Measurements from ENCODE around the gene CLTRN.
"Not testable (repeated sequence)": the region's sequence is repeated elsewhere in the genome, so short reads cannot be mapped to it uniquely, and the experiment has no call there.

The CLTRN gene

DNA sequence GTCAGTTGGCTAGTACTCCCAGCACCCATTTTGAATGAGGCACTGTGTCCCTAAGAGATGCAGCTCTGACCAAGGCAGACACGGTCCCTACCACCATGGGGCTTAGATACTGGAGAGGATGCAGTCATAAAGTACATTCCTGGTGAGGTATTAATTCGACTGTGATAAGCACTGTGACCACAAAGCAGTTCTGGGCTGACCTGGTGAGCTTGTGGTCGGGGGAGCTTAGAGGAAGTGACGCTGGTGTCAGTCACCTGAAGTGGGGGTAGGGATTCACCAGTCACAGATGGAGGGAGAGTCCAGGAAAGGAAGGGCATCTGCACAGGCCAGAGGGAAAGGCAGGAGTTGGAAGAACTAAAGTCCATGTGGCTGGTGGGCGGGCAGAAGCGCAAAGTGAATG lies 15.8 kb upstream of the CLTRN start:
- Histone ChIP-seq H3K4me1 (ENCODE audit: control insufficient read depth, insufficient read depth, low read length, unreplicated experiment) (peaks cover 15% of the 10 kb centered on the region), H2AFZ (ENCODE audit: low read length, unreplicated experiment) (no peak overlapping the region), H3K4me3 (ENCODE audit: low read depth, low read length) (no peak overlapping the region), H3K27me3 (ENCODE audit: insufficient read depth, low read length) (no peaks in the 10 kb centered on the region), H3K27ac (ENCODE audit: low read depth, low read length) (no peak overlapping the region), H3K79me2 (ENCODE audit: control insufficient read depth, insufficient read depth, low read length, unreplicated experiment) (peaks cover 74% of the 10 kb centered on the region), H3K36me3 (ENCODE audit: insufficient read depth, low read length) (peaks cover 10% of the 10 kb centered on the region; the same call in 1 of the 2 replicates)

DNA sequence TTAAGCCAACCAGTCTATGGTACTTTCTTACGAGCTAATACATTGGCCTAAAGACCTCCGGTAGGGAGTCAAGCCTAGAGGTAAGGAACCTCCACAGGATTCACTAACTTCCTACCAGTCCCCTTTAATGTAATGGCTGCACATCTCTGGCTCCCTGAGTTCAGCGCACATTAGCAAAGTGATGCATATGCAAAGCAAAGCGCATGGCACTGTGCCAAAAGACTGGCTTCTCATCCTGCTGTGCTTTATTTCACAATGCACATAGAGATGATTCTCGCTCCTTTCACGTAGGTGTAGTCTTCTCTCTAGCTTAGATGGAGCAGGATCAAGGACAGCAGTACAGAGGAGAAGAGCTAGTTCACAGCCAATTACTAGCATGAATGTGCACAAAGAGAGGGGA lies 14.6 kb upstream of the CLTRN start:
- Histone ChIP-seq H3K4me3 (ENCODE audit: low read depth, low read length) (no peak overlapping the region), H3K27ac (ENCODE audit: low read depth, low read length) (no peak overlapping the region), H3K4me1 (ENCODE audit: control insufficient read depth, insufficient read depth, low read length, unreplicated experiment) (peaks cover 15% of the 10 kb centered on the region), H3K79me2 (ENCODE audit: control insufficient read depth, insufficient read depth, low read length, unreplicated experiment) (peaks cover 71% of the 10 kb centered on the region), H3K36me3 (ENCODE audit: insufficient read depth, low read length) (peaks cover 10% of the 10 kb centered on the region; the same call in 1 of the 2 replicates), H3K27me3 (ENCODE audit: insufficient read depth, low read length) (no peaks in the 10 kb centered on the region), H2AFZ (ENCODE audit: low read length, unreplicated experiment) (no peak overlapping the region)

DNA sequence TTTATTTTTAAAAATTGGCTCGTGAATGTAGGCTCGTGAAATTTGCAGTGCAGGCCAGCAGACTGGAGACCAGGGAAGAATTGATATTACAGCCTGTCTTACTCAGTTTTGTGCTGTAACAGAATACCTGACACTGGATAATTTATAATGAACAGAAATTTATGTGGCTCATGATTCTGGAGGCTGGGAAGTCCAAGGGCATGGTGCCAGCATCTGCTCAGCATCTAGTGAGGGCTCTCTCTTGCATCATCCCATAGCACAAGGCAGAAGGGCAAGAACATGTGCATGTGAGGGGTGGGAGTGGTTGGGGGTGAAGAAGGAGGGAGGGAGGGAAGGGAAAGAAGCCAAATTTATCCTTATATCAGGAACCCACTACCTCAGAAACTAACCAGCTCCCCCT lies 13.7 kb upstream of the CLTRN start:
- H3K27ac ChIP-seq (ENCODE audit: low read depth, low read length) = no peak overlapping the region
- H3K4me3 ChIP-seq (ENCODE audit: low read depth, low read length) = no peak overlapping the region
- no peak overlapping the region for H2AFZ ChIP-seq (ENCODE audit: low read length, unreplicated experiment)
- peaks cover 23% of the 10 kb centered on the region for H3K4me1 ChIP-seq (ENCODE audit: control insufficient read depth, insufficient read depth, low read length, unreplicated experiment)
- H3K79me2 ChIP-seq (ENCODE audit: control insufficient read depth, insufficient read depth, low read length, unreplicated experiment) = peaks cover 71% of the 10 kb centered on the region
- peaks cover 10% of the 10 kb centered on the region; the same call in 1 of the 2 replicates for H3K36me3 ChIP-seq (ENCODE audit: insufficient read depth, low read length)
- H3K27me3 ChIP-seq (ENCODE audit: insufficient read depth, low read length) = no peaks in the 10 kb centered on the region

DNA sequence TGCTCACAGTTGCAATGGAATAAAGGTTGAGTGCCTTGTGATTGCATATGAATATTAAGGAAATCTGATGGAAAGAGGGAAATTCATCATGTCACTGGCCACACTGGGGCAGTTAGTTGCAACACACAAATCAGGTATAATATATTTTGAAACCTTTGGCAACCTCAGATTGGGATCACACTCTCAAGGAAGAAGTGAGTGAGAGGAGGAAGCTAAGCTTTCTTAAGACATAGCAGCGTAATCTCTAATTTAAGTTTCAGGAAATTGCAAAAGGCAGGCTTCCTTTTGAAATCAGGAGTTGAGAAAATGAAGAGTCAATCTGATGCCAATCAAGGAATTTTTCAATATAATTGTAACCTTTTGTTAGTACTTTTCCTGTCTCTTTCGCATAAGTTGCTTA lies 12.3 kb upstream of the CLTRN start:
- H3K4me3 ChIP-seq (ENCODE audit: low read depth, low read length) = peak overlapping the region; percentile 98
- peaks cover 62% of the 10 kb centered on the region for H3K79me2 ChIP-seq (ENCODE audit: control insufficient read depth, insufficient read depth, low read length, unreplicated experiment)
- no peak overlapping the region for H2AFZ ChIP-seq (ENCODE audit: low read length, unreplicated experiment)
- H3K27ac ChIP-seq (ENCODE audit: low read depth, low read length) = no peak overlapping the region
- H3K36me3 ChIP-seq (ENCODE audit: insufficient read depth, low read length) = peaks cover 10% of the 10 kb centered on the region; the same call in 1 of the 2 replicates
- H3K4me1 ChIP-seq (ENCODE audit: control insufficient read depth, insufficient read depth, low read length, unreplicated experiment) = peaks cover 23% of the 10 kb centered on the region
- no peaks in the 10 kb centered on the region for H3K27me3 ChIP-seq (ENCODE audit: insufficient read depth, low read length)

DNA sequence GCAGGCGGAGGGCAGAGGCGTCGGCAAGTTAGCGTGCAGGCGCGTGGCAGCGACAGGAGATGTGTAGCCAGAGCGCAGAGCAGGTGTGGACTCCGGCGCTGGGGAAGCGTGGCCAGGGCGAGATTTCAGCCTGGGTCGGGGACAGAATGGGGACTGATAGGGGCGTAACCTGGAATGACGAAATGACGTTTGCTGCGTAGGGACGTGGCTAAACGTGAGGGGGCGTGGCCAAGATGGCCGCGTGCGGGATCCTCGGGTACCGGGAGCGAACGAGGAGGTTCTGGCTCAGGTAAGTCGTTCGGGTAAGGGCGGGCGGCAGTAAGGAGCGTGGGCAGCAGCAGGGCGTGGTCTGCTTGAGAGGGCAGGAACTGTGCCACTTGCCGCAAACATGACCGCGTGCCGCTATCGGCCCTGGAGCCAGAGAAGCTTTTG lies 10.9 kb upstream of the CLTRN start:
- Histone ChIP-seq H2AFZ (ENCODE audit: low read length, unreplicated experiment) (peak overlapping the region; percentile 99), H3K79me2 (ENCODE audit: control insufficient read depth, insufficient read depth, low read length, unreplicated experiment) (peaks cover 49% of the 10 kb centered on the region), H3K27me3 (ENCODE audit: insufficient read depth, low read length) (no peaks in the 10 kb centered on the region), H3K27ac (ENCODE audit: low read depth, low read length) (peak overlapping the region; percentile 99), H3K36me3 (ENCODE audit: insufficient read depth, low read length) (0 out of 2 replicates have a peak, but pooled peaks cover 6% of the 10 kb centered on the region), H3K4me1 (ENCODE audit: control insufficient read depth, insufficient read depth, low read length, unreplicated experiment) (peaks cover 23% of the 10 kb centered on the region), H3K4me3 (ENCODE audit: low read depth, low read length) (peak overlapping the region; percentile 98)

DNA sequence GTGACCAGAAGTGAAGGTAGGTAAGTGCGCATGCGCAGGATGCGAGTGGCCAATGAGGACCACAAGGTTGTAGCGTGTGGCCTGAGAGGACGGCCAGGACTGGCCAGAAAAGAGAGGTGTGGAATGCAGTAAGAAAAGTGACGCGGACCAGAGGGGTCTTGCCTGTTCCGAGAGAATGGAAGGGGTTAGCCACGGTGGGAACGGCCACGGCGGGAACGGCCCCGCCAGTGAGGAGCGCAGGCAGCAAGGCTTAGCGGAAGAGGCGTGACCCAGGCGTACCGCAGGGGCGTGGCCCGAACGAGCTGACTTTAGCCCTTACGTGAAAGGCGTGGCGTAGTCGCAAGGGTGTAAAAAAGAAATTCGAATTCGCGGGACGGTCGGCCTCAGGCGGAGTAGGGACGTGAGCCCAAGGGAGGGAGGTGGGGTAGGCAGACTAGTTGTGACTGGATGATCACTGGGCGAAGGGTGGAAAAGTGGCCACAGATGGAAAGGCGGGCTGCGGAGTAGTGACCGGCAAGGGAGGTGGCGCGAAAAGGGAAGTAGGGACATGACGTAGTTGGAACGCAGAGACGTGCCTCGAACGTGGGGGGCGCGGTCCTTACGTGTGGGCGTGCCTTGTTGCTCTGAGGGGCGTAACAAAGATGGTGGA lies 10.4 kb upstream of the CLTRN start:
- H3K4me3 ChIP-seq (ENCODE audit: low read depth, low read length) = peak overlapping the region; percentile 98

DNA sequence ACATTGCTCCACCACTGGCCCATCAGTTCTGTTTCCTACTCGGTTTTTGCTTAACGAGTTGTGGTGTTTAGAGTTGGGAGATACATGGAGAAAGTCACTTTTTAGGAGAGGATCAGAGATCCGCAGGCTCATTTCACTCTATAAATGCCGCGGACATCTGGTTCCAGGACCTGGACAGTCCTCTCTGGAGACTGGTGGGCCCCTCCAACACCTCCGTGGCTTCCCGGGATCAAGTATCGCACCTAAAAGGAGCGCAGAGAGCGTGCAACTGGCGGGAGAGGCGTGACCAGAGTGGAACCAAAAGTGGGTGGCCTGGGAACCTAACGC lies 9.9 kb upstream of the CLTRN start:
- Histone ChIP-seq H3K4me1 (ENCODE audit: control insufficient read depth, insufficient read depth, low read length, unreplicated experiment) (peaks cover 23% of the 10 kb centered on the region), H3K27ac (ENCODE audit: low read depth, low read length) (peak overlapping the region; percentile 99), H3K27me3 (ENCODE audit: insufficient read depth, low read length) (no peaks in the 10 kb centered on the region), H2AFZ (ENCODE audit: low read length, unreplicated experiment) (peak overlapping the region; percentile 99), H3K4me3 (ENCODE audit: low read depth, low read length) (peak overlapping the region; percentile 98), H3K79me2 (ENCODE audit: control insufficient read depth, insufficient read depth, low read length, unreplicated experiment) (peaks cover 38% of the 10 kb centered on the region), H3K36me3 (ENCODE audit: insufficient read depth, low read length) (0 out of 2 replicates have a peak, but pooled peaks cover 6% of the 10 kb centered on the region)

More for the DNA sequence above, 10.4 kb upstream of the CLTRN start:
- H3K36me3 ChIP-seq (ENCODE audit: insufficient read depth, low read length) = 0 out of 2 replicates have a peak, but pooled peaks cover 6% of the 10 kb centered on the region
- H3K79me2 ChIP-seq (ENCODE audit: control insufficient read depth, insufficient read depth, low read length, unreplicated experiment) = peaks cover 43% of the 10 kb centered on the region
- H2AFZ ChIP-seq (ENCODE audit: low read length, unreplicated experiment) = peak overlapping the region; percentile 99
- peak overlapping the region; percentile 99 for H3K27ac ChIP-seq (ENCODE audit: low read depth, low read length)
- peaks cover 23% of the 10 kb centered on the region for H3K4me1 ChIP-seq (ENCODE audit: control insufficient read depth, insufficient read depth, low read length, unreplicated experiment)
- no peaks in the 10 kb centered on the region for H3K27me3 ChIP-seq (ENCODE audit: insufficient read depth, low read length)

DNA sequence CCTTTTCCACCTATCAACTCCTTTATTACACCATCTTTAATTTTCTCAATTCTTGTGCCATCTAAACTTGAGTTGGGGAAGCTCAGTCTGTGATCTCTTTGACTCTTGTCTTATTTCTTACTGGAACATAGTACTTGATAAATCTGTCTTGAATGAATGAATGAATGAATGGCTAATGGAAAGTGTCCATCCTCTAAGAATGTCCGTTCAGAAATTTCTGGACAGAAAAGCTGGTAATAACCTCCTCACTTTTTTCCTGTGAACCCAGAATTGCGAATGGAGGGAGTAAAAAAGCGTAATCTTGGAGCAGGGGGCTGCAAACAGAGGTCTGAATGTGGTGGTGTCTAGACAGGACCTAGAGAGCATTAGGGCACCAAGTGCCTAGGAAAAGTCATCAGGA lies 9.4 kb upstream of the CLTRN start:
- Histone ChIP-seq H3K4me3 (ENCODE audit: low read depth, low read length) (peak overlapping the region; percentile 98), H3K79me2 (ENCODE audit: control insufficient read depth, insufficient read depth, low read length, unreplicated experiment) (peaks cover 33% of the 10 kb centered on the region), H3K27ac (ENCODE audit: low read depth, low read length) (peak overlapping the region; percentile 99), H3K27me3 (ENCODE audit: insufficient read depth, low read length) (no peaks in the 10 kb centered on the region), H3K36me3 (ENCODE audit: insufficient read depth, low read length) (0 out of 2 replicates have a peak, but pooled peaks cover 3% of the 10 kb centered on the region), H3K4me1 (ENCODE audit: control insufficient read depth, insufficient read depth, low read length, unreplicated experiment) (peaks cover 23% of the 10 kb centered on the region), H2AFZ (ENCODE audit: low read length, unreplicated experiment) (peak overlapping the region; percentile 99)

DNA sequence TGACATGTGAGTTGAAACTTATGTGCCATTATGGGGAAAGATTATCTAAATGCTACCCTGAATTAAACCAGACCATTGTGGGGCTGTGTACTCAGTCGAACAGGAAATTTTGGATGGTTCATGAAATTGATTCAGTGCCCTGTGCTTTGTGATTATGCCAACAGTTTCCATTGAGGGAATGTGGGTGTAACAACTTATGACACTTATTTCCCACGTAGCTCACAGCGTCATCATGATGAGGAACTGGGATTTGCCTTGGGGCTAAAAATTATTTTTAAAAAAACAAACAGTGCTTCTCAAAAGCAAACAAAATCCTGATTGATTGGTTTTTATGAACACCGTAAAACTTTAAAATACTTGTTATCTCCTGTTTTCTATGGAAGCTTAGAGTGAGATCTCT lies 8.3 kb upstream of the CLTRN start:
- no peak overlapping the region for H3K27ac ChIP-seq (ENCODE audit: low read depth, low read length)
- H3K36me3 ChIP-seq (ENCODE audit: insufficient read depth, low read length) = no peaks in the 10 kb centered on the region
- H3K4me1 ChIP-seq (ENCODE audit: control insufficient read depth, insufficient read depth, low read length, unreplicated experiment) = peaks cover 22% of the 10 kb centered on the region
- no peak overlapping the region for H2AFZ ChIP-seq (ENCODE audit: low read length, unreplicated experiment)
- no peak overlapping the region for H3K4me3 ChIP-seq (ENCODE audit: low read depth, low read length)
- no peaks in the 10 kb centered on the region for H3K27me3 ChIP-seq (ENCODE audit: insufficient read depth, low read length)
- H3K79me2 ChIP-seq (ENCODE audit: control insufficient read depth, insufficient read depth, low read length, unreplicated experiment) = peaks cover 22% of the 10 kb centered on the region

DNA sequence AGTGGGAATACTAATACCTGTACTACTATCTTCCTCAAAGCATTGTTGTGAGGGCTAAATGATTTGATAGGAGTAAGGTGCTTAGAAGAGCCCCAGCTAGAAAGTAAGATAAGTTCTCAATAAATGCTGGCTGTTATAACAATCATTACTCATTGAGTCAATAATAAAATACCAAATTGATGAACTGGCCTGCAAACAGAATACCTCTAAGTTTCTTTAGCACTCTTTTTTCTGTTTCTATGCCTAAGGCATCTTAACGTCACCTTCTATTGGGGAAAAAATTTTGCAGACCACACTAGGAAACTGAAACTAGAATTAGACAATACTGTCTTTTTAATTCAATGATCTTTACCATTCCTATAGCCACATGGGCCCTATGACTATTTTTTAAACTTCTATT lies 1.2 kb downstream of the CLTRN start:
- H3K27ac ChIP-seq (ENCODE audit: low read depth, low read length) = no peak overlapping the region
- H3K36me3 ChIP-seq (ENCODE audit: insufficient read depth, low read length) = no peaks in the 10 kb centered on the region
- H3K27me3 ChIP-seq (ENCODE audit: insufficient read depth, low read length) = peaks cover 38% of the 10 kb centered on the region; the same call in 1 of the 2 replicates
- no peak overlapping the region for H2AFZ ChIP-seq (ENCODE audit: low read length, unreplicated experiment)
- no peaks in the 10 kb centered on the region for H3K4me1 ChIP-seq (ENCODE audit: control insufficient read depth, insufficient read depth, low read length, unreplicated experiment)
- no peaks in the 10 kb centered on the region for H3K79me2 ChIP-seq (ENCODE audit: control insufficient read depth, insufficient read depth, low read length, unreplicated experiment)
- H3K4me3 ChIP-seq (ENCODE audit: low read depth, low read length) = no peak overlapping the region

DNA sequence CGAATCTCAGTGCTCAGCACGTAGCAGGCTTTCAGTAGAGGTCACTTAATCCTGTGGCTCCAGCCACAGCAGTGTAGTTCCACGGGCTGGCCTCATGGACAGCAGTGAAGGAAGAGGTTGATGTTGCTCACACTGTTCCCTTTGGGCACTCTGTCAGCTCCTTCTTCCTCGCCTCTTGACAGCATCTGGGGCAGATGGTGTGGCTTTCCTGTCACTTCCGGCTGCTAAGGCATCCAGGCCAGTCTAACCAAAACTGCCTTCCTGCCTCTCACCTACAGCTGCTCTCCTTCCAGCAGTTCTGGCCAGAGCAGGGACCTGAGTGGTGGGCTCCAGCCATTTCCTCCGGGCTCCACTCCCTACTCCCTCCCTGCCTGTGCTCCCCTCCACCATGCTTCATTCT lies 9.8 kb downstream of the CLTRN start:
- not testable (repeated sequence) for H3K4me3 ChIP-seq (ENCODE audit: low read depth, low read length); H3K27me3 ChIP-seq (ENCODE audit: insufficient read depth, low read length); H3K36me3 ChIP-seq (ENCODE audit: insufficient read depth, low read length); H3K27ac ChIP-seq (ENCODE audit: low read depth, low read length); H3K4me1 ChIP-seq (ENCODE audit: control insufficient read depth, insufficient read depth, low read length, unreplicated experiment); H2AFZ ChIP-seq (ENCODE audit: low read length, unreplicated experiment); H3K79me2 ChIP-seq (ENCODE audit: control insufficient read depth, insufficient read depth, low read length, unreplicated experiment)

All from ACC112 (cell line).